A549 (cell line): ENCODE data around the gene CELF2. TPM values are rescaled to one million over a fixed set of nuclear protein-coding genes. Genes with fewer than 3 reads are reported as not detected.

ENCODE experiments used
- ATAC-seq, 2 experiments: fragments of 200-7000 bp in 1 of 2; fragments of >200 bp in 1 of 2; cut with Nextera tagmentation in 1 of 2; cut with Tn5 transposase in 1 of 2; 3 replicates each; pipeline versions ENCODE4 v1.8.0 to v1.9.1; 2018 to 2020; ENCODE audit warnings: mild to moderate bottlenecking in 1 of 2, moderate library complexity in 1 of 2
- CTCF ChIA-PET: fragments of 300-600 bp; sonication (Branson Sonifier 250); formaldehyde crosslinking; extraction: SDS; loops from one replicate; lab custom pipeline; 2021; ENCODE audit warnings: antibody characterized with exemption, inconsistent platforms; lab: Yijun Ruan, JAX
- POLR2A ChIA-PET: fragments of 350-600 bp; formaldehyde crosslinking; extraction: SDS; loops from one replicate; lab custom pipeline; 2021; ENCODE audit warnings: antibody characterized with exemption, inconsistent platforms; lab: Yijun Ruan, JAX
- DNase-seq, 2 experiments: peaks; one replicate each; pipeline versions ENCODE4 v3.0.0 to v3.0.0-alpha.2; 2011 to 2016; ENCODE audit warnings: low read depth in 1 of 2, low spot score in 1 of 2
- FAIRE-seq: peaks from 2 replicates; lab custom pipeline; 2011; peaks lifted over from hg19 to GRCh38; lab: Jason Lieb, UNC
- H3K27ac ChIP-seq, 2 experiments: fragments of >200 bp; sonication (Bioruptor Twin); formaldehyde crosslinking; 3 replicates each; pipeline ENCODE4 v1.5.1; 2016 to 2017
- H3K4me1 ChIP-seq: fragments of >200 bp; sonication (Bioruptor Twin); formaldehyde crosslinking; 3 replicates; pipeline ENCODE4 v1.6.1; 2016
- H3K4me2 ChIP-seq: fragments of >200 bp; sonication (Bioruptor Twin); formaldehyde crosslinking; 3 replicates; pipeline ENCODE4 v1.6.1; 2016
- H3K4me3 ChIP-seq: fragments of >200 bp; sonication (Bioruptor Twin); formaldehyde crosslinking; 3 replicates; pipeline ENCODE4 v1.5.1; 2016
- H3K9me3 ChIP-seq: fragments of >200 bp; sonication (Bioruptor Twin); formaldehyde crosslinking; 3 replicates; pipeline ENCODE4 v1.6.1; 2016
- BHLHE40 ChIP-seq: IDR thresholded peaks from 2 replicates; pipeline ENCODE4 v1.6.1; 2012; ENCODE audit warnings: low read depth, low read length, inconsistent platforms
- CEBPB ChIP-seq, 2 experiments: fragments of >200 bp in 1 of 2; sonication (Bioruptor Twin) in 1 of 2; formaldehyde crosslinking in 1 of 2; IDR thresholded peaks; 2 replicates each; pipeline ENCODE4 v1.6.1; 2012 to 2016
- EHMT2 ChIP-seq: fragments of 200-600 bp; sonication (generic); IDR thresholded peaks from 2 replicates; pipeline ENCODE4 v1.6.1; 2016; ENCODE audit warnings: antibody characterized with exemption, low read depth, mild to moderate bottlenecking, moderate library complexity
- ESRRA ChIP-seq: fragments of 150-350 bp; IDR thresholded peaks from 2 replicates; pipeline ENCODE4 v1.6.1; 2014; ENCODE audit warnings: mild to moderate bottlenecking, low read length, borderline replicate concordance
- FOSL2 ChIP-seq, 2 experiments: fragments of 450-650 bp in 1 of 2; fragments of >200 bp in 1 of 2; sonication (Bioruptor Twin) in 1 of 2; formaldehyde crosslinking; IDR thresholded peaks; 2 replicates each; pipeline versions ENCODE4 v1.5.0 to v1.6.1; 2016 to 2020; ENCODE audit warnings: mild to moderate bottlenecking in 1 of 2, moderate library complexity in 1 of 2
- HDAC2 ChIP-seq: fragments of 200-600 bp; sonication (generic); IDR thresholded peaks from 2 replicates; pipeline ENCODE4 v1.6.1; 2016
- HOXB13 ChIP-seq: fragments of 250-450 bp; sonication (Bioruptor Pico); IDR thresholded peaks from 2 replicates; pipeline ENCODE4 v1.5.0; 2020; ENCODE audit warnings: low read depth, mild to moderate bottlenecking, moderate library complexity
- MAZ ChIP-seq: fragments of 150-350 bp; IDR thresholded peaks from 2 replicates; pipeline ENCODE4 v1.6.1; 2014; ENCODE audit warnings: antibody characterized with exemption, low read depth, low read length, borderline replicate concordance
- MYC ChIP-seq: IDR thresholded peaks from 2 replicates; pipeline ENCODE4 v1.6.1; 2012; ENCODE audit warnings: mild to moderate bottlenecking, inconsistent platforms, low read length, improper control_type of control experiment, borderline replicate concordance
- NFE2L2 ChIP-seq: fragments of 150-350 bp; conservative IDR thresholded peaks from 2 replicates; pipeline ENCODE4 v1.6.1; 2014; ENCODE audit warnings: low read length
- RFX5 ChIP-seq: fragments of 450-650 bp; IDR thresholded peaks from 2 replicates; pipeline ENCODE4 v1.7.1; 2014; ENCODE audit warnings: antibody characterized with exemption, mild to moderate bottlenecking, moderate library complexity
- RNF2 ChIP-seq: fragments of 200-600 bp; sonication (generic); IDR thresholded peaks from 2 replicates; pipeline ENCODE4 v1.6.1; 2016; ENCODE audit warnings: low read depth, mild to moderate bottlenecking, antibody characterized with exemption, moderate library complexity, borderline replicate concordance
- SMC3 ChIP-seq: fragments of >200 bp; sonication (Bioruptor Twin); formaldehyde crosslinking; IDR thresholded peaks from 3 replicates; pipeline ENCODE4 v1.6.1; 2018; ENCODE audit warnings: inconsistent platforms
- SREBF2 ChIP-seq: fragments of 450-650 bp; IDR thresholded peaks from 2 replicates; pipeline ENCODE4 v1.6.1; 2014; ENCODE audit warnings: mild to moderate bottlenecking, moderate library complexity
- TFCP2L1 ChIP-seq: fragments of 250-450 bp; sonication (Bioruptor Pico); IDR thresholded peaks from 2 replicates; pipeline ENCODE4 v1.5.0; 2021; ENCODE audit warnings: mild to moderate bottlenecking
- TP53 ChIP-seq: fragments of 250-450 bp; sonication (Bioruptor Pico); IDR thresholded peaks from 2 replicates; pipeline ENCODE4 v1.5.0; 2021; ENCODE audit warnings: mild to moderate bottlenecking, moderate library complexity
- ZC3H11A ChIP-seq: fragments of 450-650 bp; IDR thresholded peaks from 2 replicates; pipeline ENCODE4 v1.6.1; 2014; ENCODE audit warnings: antibody characterized with exemption, mild to moderate bottlenecking
- ZSCAN20 ChIP-seq: fragments of 250-450 bp; sonication (Bioruptor Pico); IDR thresholded peaks from 2 replicates; pipeline ENCODE4 v1.8.0; 2022; ENCODE audit warnings: mild to moderate bottlenecking, moderate library complexity
- WGBS: methylation state at CpG from one replicate; pipeline ENCODE4 v1.1.6; 2017; ENCODE audit errors: missing lambda C conversion rate; 5-methylcytosine and 5-hydroxymethylcytosine counted together
- polyA plus RNA-seq, 4 experiments: library from polyadenylated mRNA; depleted of rRNA in 3 of 4; stranded (reverse); fragments of >200 nt; fragmentation: RNase III in 1 of 4; extraction: RNeasy Plus Mini Kit Qiagen cat#74134 plus additional on column Dnase treatment in 1 of 4; gene quantifications; 2 replicates in 3 of 4; 3 replicates in 1 of 4; pipeline ENCODE4 v1.2.3, GENCODE V29; 2011 to 2017
- TF ChIP-seq, protein P1 (sequence below): fragments of 150-350 bp; IDR thresholded peaks from 2 replicates; pipeline ENCODE4 v1.6.1; 2014; ENCODE audit warnings: low read depth, mild to moderate bottlenecking, low read length
- TF ChIP-seq, protein P2 (sequence below): fragments of 250-450 bp; sonication (Bioruptor Pico); IDR thresholded peaks from 2 replicates; pipeline ENCODE4 v1.5.0; 2021; ENCODE audit warnings: mild to moderate bottlenecking, moderate library complexity, borderline replicate concordance

The CELF2 gene
- polyA plus RNA-seq, 2 of the 4 experiments (the other 2 are of a cell fraction): 0.01 to 0.03 TPM

DNA sequence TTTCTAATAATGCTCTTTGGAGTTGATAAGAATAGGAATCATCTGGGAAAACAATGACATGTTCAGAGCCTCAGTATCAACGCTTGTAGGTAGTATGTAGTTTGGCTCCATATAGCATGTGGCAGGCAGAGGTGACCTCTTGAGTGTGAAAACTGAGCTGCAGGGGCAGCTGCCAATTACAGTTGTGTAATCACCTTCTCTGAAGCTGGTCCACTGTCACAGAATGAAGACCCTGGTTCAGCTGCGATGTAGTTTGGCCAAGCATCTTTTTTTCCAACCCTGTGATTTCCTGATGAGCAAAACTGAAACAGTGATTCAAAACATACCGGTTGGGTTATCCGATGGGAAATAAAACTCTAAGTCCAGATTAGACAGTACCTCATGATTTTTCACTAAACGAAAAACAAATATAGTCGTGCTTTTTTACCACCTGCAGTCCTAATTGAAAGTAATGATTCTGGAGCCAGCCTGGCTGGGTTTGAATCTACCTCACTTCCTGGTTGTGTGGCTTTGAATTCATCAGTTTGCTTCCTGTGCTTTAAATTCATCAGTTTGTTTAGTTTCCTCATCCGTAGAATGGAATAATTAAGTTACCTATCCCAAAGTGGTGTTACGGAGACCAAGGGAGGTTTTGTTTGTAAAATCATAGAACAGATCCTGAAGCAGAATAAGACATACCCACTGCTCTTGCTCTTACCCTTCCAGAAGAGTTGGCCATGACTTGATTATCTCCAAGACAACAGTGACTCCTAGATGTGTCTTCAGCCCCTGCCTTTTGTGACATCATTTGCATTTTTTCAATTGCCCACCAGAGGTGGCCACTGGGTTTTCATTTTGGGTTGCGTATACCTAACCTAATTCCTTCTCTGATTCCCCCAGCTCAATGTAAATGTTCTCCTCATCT, 87.4 kb downstream of the CELF2 start:
- POLR2A ChIA-PET: no interaction called here

DNA sequence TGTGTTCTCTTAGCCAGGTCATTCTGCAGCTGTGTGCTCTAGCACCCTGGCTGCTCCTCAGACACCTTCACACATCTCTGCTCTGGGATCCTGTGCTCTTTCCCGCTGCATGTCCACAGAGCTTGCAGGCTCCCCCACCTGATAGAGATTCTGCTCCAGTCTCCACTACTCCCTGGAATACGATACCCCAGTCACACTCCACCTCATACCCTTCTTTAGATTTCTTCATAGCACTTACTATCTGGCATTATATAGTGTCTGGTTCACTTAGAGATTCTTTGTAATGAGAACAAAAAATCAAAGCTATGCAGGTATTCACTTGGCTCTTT, 88.0 kb downstream of the CELF2 start:
- Histone ChIP-seq H3K27ac (no peak overlapping the region), H3K9me3 (no peaks in the 10 kb centered on the region), H3K4me2 (no peak overlapping the region), H3K4me1 (no peaks in the 10 kb centered on the region), H3K4me3 (no peak overlapping the region)
- no peak for DNase-seq
- WGBS: 30% methylated on average over 2 of the region's 2 CpGs
- FAIRE-seq: no peak
- POLR2A ChIA-PET: no interaction called here
- CTCF ChIA-PET: no interaction called here
- no peak for ATAC-seq
- TF ChIP-seq SREBF2 (no peak), HDAC2 (no peak), BHLHE40 (no peak), NFE2L2 (no peak), MYC (no peak), RNF2 (no peak), MAZ (no peak), TFCP2L1 (CRISPR knock-in tag) (no peak)
- TF ChIP-seq, protein P1, sequence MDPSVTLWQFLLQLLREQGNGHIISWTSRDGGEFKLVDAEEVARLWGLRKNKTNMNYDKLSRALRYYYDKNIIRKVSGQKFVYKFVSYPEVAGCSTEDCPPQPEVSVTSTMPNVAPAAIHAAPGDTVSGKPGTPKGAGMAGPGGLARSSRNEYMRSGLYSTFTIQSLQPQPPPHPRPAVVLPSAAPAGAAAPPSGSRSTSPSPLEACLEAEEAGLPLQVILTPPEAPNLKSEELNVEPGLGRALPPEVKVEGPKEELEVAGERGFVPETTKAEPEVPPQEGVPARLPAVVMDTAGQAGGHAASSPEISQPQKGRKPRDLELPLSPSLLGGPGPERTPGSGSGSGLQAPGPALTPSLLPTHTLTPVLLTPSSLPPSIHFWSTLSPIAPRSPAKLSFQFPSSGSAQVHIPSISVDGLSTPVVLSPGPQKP: no peak

More for the DNA sequence above, 87.4 kb downstream of the CELF2 start:
- H3K27ac ChIP-seq: no peak overlapping the region
- DNase-seq (no peak), ATAC-seq (no peak), FAIRE-seq (no peak)
- WGBS: 45% methylated on average over 9 of the region's 9 CpGs
- no peak overlapping the region for H3K4me3 ChIP-seq
- no peak for TF ChIP-seq HOXB13 (CRISPR knock-in tag)
- TF ChIP-seq, protein P2, sequence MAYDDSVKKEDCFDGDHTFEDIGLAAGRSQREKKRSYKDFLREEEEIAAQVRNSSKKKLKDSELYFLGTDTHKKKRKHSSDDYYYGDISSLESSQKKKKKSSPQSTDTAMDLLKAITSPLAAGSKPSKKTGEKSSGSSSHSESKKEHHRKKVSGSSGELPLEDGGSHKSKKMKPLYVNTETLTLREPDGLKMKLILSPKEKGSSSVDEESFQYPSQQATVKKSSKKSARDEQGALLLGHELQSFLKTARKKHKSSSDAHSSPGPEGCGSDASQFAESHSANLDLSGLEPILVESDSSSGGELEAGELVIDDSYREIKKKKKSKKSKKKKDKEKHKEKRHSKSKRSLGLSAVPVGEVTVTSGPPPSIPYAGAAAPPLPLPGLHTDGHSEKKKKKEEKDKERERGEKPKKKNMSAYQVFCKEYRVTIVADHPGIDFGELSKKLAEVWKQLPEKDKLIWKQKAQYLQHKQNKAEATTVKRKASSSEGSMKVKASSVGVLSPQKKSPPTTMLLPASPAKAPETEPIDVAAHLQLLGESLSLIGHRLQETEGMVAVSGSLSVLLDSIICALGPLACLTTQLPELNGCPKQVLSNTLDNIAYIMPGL (CRISPR knock-in tag): no peak
- no peak for TF ChIP-seq ESRRA
- no peak for TF ChIP-seq RFX5
- no peak for TF ChIP-seq CEBPB (IDR thresholded peaks at IDR 0.05)
- no peak for TF ChIP-seq ZC3H11A
- TF ChIP-seq FOSL2 (IDR thresholded peaks at IDR 0.05): no peak
- TF ChIP-seq FOSL2 (CRISPR knock-in tag; IDR thresholded peaks at IDR 0.05): no peak
- TF ChIP-seq EHMT2: no peak
- TF ChIP-seq TFCP2L1 (CRISPR knock-in tag): no peak
- TF ChIP-seq TP53 (CRISPR knock-in tag): no peak
- TF ChIP-seq SMC3: no peak
- no peak for TF ChIP-seq ZSCAN20
- H3K4me2 ChIP-seq: no peak overlapping the region
- H3K4me1 ChIP-seq: no peaks in the 10 kb centered on the region
- H3K9me3 ChIP-seq: no peaks in the 10 kb centered on the region
- CTCF ChIA-PET: no interaction called here
